Loucy (cell line): Measurements from ENCODE around the gene CYTH3.

Experiments used
- H2AFZ ChIP-seq: fragments of 200-600 bp; sonication (generic); 2 replicates; pipeline ENCODE4 v1.6.0; 2016; ENCODE audit warnings: antibody characterized with exemption, mild to moderate bottlenecking, low read length, moderate library complexity
- H3F3A ChIP-seq: fragments of 200-600 bp; 2 replicates; pipeline ENCODE4 v1.6.0; 2016; ENCODE audit warnings: antibody characterized with exemption, low read depth, mild to moderate bottlenecking
- H3K27me3 ChIP-seq: fragments of 200-600 bp; sonication (generic); 2 replicates; pipeline ENCODE4 v1.6.1; 2014; ENCODE audit warnings: low read length, mild to moderate bottlenecking; ENCODE audit not compliant: insufficient read depth, poor library complexity, severe bottlenecking
- H3K36me3 ChIP-seq: fragments of 200-600 bp; sonication (generic); 2 replicates; pipeline ENCODE4 v1.6.1; 2016; ENCODE audit warnings: low read length; ENCODE audit not compliant: insufficient read depth
- H3K4me1 ChIP-seq: fragments of 200-600 bp; sonication (generic); 2 replicates; pipeline ENCODE4 v1.5.1; 2014; ENCODE audit warnings: low read length, mild to moderate bottlenecking; ENCODE audit not compliant: insufficient read depth, poor library complexity, severe bottlenecking
- H3K4me2 ChIP-seq: fragments of 200-600 bp; sonication (generic); 2 replicates; pipeline ENCODE4 v1.6.0; 2014; ENCODE audit warnings: antibody characterized with exemption, low read length, low read depth, mild to moderate bottlenecking; ENCODE audit not compliant: poor library complexity, severe bottlenecking
- H3K4me3 ChIP-seq: fragments of 200-600 bp; sonication (generic); 2 replicates; pipeline ENCODE4 v1.5.1; 2014; ENCODE audit warnings: low read length, mild to moderate bottlenecking, mixed read lengths; ENCODE audit not compliant: poor library complexity, severe bottlenecking
- H3K79me2 ChIP-seq: fragments of 200-600 bp; sonication (generic); 2 replicates; pipeline ENCODE4 v1.6.1; 2014; ENCODE audit warnings: low read length; ENCODE audit not compliant: insufficient read depth
- H3K9ac ChIP-seq: fragments of 200-600 bp; sonication (generic); 2 replicates; pipeline ENCODE4 v1.6.0; 2014; ENCODE audit warnings: mild to moderate bottlenecking, low read depth, low read length, moderate library complexity; ENCODE audit not compliant: poor library complexity, severe bottlenecking
- H3K9me2 ChIP-seq: fragments of 200-600 bp; sonication (generic); replicated peaks from 2 replicates; pipeline ENCODE4 v1.6.1; 2016; ENCODE audit warnings: low read depth, low read length, mixed read lengths
- H3K9me3 ChIP-seq: fragments of 200-600 bp; sonication (generic); 2 replicates; pipeline ENCODE4 v1.6.1; 2014; ENCODE audit warnings: mild to moderate bottlenecking, antibody characterized with exemption, low read length, low read depth; ENCODE audit not compliant: insufficient read depth
- H4K20me1 ChIP-seq: fragments of 200-600 bp; sonication (generic); 2 replicates; pipeline ENCODE4 v1.6.0; 2014; ENCODE audit warnings: antibody characterized with exemption, low read length, mild to moderate bottlenecking; ENCODE audit not compliant: insufficient read depth, poor library complexity, severe bottlenecking
- CTCF ChIP-seq: fragments of 200-600 bp; sonication (generic); conservative IDR thresholded peaks from 2 replicates; pipeline ENCODE4 v1.5.1; 2014; ENCODE audit warnings: mild to moderate bottlenecking, antibody characterized with exemption, low read length
- EZH2phosphoT487 ChIP-seq: fragments of 200-600 bp; IDR thresholded peaks from 2 replicates; pipeline ENCODE4 v1.6.1; 2018; ENCODE audit warnings: antibody characterized with exemption, mild to moderate bottlenecking, moderate library complexity, borderline replicate concordance

The CYTH3 gene

GRCh38 chr7:6205971-6206660 lies 66.3 kb downstream of the CYTH3 start:
- H3K9me2 ChIP-seq = no peaks in the 10 kb centered on the region
- no peaks in the 10 kb centered on the region for H3F3A ChIP-seq
- TF ChIP-seq CTCF (no peak), EZH2phosphoT487 (no peak)
- no peak overlapping the region for H3K4me3 ChIP-seq
- H3K9ac ChIP-seq = no peak overlapping the region
- no peak overlapping the region for H3K4me2 ChIP-seq
- H3K4me1 ChIP-seq = no peaks in the 10 kb centered on the region
- no peaks in the 10 kb centered on the region for H3K36me3 ChIP-seq
- H3K27me3 ChIP-seq = no peaks in the 10 kb centered on the region
- no peaks in the 10 kb centered on the region for H3K79me2 ChIP-seq
- H4K20me1 ChIP-seq = no peaks in the 10 kb centered on the region
- no peak overlapping the region for H2AFZ ChIP-seq
- H3K9me3 ChIP-seq = no peaks in the 10 kb centered on the region

- Histone ChIP-seq H3K4me3 (no peak overlapping the region), H3K27me3 (no peaks in the 10 kb centered on the region), H3K9ac (no peak overlapping the region), H3K9me3 (no peaks in the 10 kb centered on the region), H3K4me2 (no peak overlapping the region), H3K36me3 (no peaks in the 10 kb centered on the region), H2AFZ (no peak overlapping the region), H3F3A (no peaks in the 10 kb centered on the region), H3K79me2 (no peaks in the 10 kb centered on the region), H3K9me2 (no peaks in the 10 kb centered on the region), H3K4me1 (no peaks in the 10 kb centered on the region), H4K20me1 (no peaks in the 10 kb centered on the region)
- TF ChIP-seq CTCF = no peak
- TF ChIP-seq EZH2phosphoT487 = no peak
Observed at GRCh38 chr7:6203381-6203780, 69.0 kb downstream of the CYTH3 start.

- Histone ChIP-seq H3K79me2 (no peaks in the 10 kb centered on the region), H3K4me2 (no peak overlapping the region), H3K27me3 (no peaks in the 10 kb centered on the region), H3K9me3 (no peaks in the 10 kb centered on the region), H3K9ac (no peak overlapping the region), H3K4me3 (no peak overlapping the region), H3K4me1 (no peaks in the 10 kb centered on the region), H3K9me2 (no peaks in the 10 kb centered on the region), H3K36me3 (no peaks in the 10 kb centered on the region), H2AFZ (no peak overlapping the region), H3F3A (no peaks in the 10 kb centered on the region), H4K20me1 (no peaks in the 10 kb centered on the region)
- TF ChIP-seq CTCF (no peak), EZH2phosphoT487 (no peak)
Observed at GRCh38 chr7:6202117-6202516, 70.3 kb downstream of the CYTH3 start.
